Activated CD4-positive, CD25-positive, alpha-beta regulatory T cell treated with anti-CD3 and anti-CD28 coated beads, Interleukin-2, amount 50 U/mL, for 24 hours (primary cell): ENCODE results near the gene CA7.
"Not testable (repeated sequence)": the region's sequence is repeated elsewhere in the genome, so short reads cannot be mapped to it uniquely, and the experiment has no call there.

Source experiments
- ATAC-seq, 2 donors: fragments of 150-1000 bp; cut with Tn5 transposase; one replicate each; pipeline ENCODE4 v1.10.0; 2021; ENCODE audit warnings: mild to moderate bottlenecking in 1 of 2, moderate library complexity in 1 of 2

CA7 gene

GRCh38 chr16:66874079-66874775 is 30.0 kb downstream of the CA7 start:
- no peak for ATAC-seq

- peak; percentile 25 to 46 for ATAC-seq
Observed at GRCh38 chr16:66878067-66878466, 33.9 kb downstream of the CA7 start.

GRCh38 chr16:66880288-66881013 is 36.2 kb downstream of the CA7 start, which contains the start of gene PDP2:
Gene PDP2 (plus strand): TSS chr16:66880515. CDS start chr16:66884285, 3,770 bp downstream.
- ATAC-seq, result peak; percentile 94 to 95

GRCh38 chr16:66881014-66881417 is 36.8 kb downstream of the CA7 start:
- peak in 1 of 2 donors; percentile 4 for ATAC-seq

GRCh38 chr16:66881560-66881959 is 37.3 kb downstream of the CA7 start:
- no peak for ATAC-seq

- ATAC-seq, result no peak
Observed at GRCh38 chr16:66881964-66882508, 37.8 kb downstream of the CA7 start.

GRCh38 chr16:66882702-66883101 is 38.5 kb downstream of the CA7 start:
- ATAC-seq, result no peak

- no peak for ATAC-seq
Observed at GRCh38 chr16:66885491-66885890, 41.3 kb downstream of the CA7 start.

- no peak for ATAC-seq
Observed at GRCh38 chr16:66886321-66886720, 42.1 kb downstream of the CA7 start.

GRCh38 chr16:66886914-66887313 is 42.7 kb downstream of the CA7 start:
- no peak for ATAC-seq

- ATAC-seq, result no peak
Observed at GRCh38 chr16:66888647-66889615, 44.7 kb downstream of the CA7 start.

- ATAC-seq, result no peak
Observed at GRCh38 chr16:66889622-66890021, 45.4 kb downstream of the CA7 start.

GRCh38 chr16:66890799-66891198 is 46.6 kb downstream of the CA7 start:
- ATAC-seq, result no peak

- ATAC-seq, result no peak
Observed at GRCh38 chr16:66891360-66891759, 47.1 kb downstream of the CA7 start.

- ATAC-seq, result no peak
Observed at GRCh38 chr16:66891797-66892196, 47.6 kb downstream of the CA7 start.

- ATAC-seq, result no peak
Observed at GRCh38 chr16:66894055-66894454, 49.8 kb downstream of the CA7 start.

- ATAC-seq, result peak; percentile 80 to 81
Observed at GRCh38 chr16:66894948-66895688, 50.9 kb downstream of the CA7 start.

GRCh38 chr16:66895689-66895979 is 51.4 kb downstream of the CA7 start:
- no peak for ATAC-seq

- ATAC-seq, result no peak
Observed at GRCh38 chr16:66895999-66896398, 51.8 kb downstream of the CA7 start.

- ATAC-seq, result not testable (repeated sequence)
Observed at GRCh38 chr16:66896682-66897081, 52.5 kb downstream of the CA7 start.

- ATAC-seq, result no peak
Observed at GRCh38 chr16:66898207-66898606, 54.0 kb downstream of the CA7 start.

- ATAC-seq, result no peak
Observed at GRCh38 chr16:66898933-66899309, 54.7 kb downstream of the CA7 start.
